HTERT RPE-1 (cell line): ENCODE measurements around the gene HJURP.

Source experiments
- in situ Hi-C: fragments of 300-500 bp; cut with MboI; formaldehyde crosslinking; loops from 4 replicates; pipeline ENCODE4 v1.14.3; 2020; ENCODE audit warnings: low sequenced_read_pairs

The HJURP gene

GRCh38 chr2:233831861-233832260 is 22.5 kb downstream of the HJURP start:
- in situ Hi-C loops = no loop called here

GRCh38 chr2:233831011-233831721 is 23.2 kb downstream of the HJURP start:
- in situ Hi-C loops = no loop called here

GRCh38 chr2:233830111-233830802 is 24.1 kb downstream of the HJURP start:
- in situ Hi-C loops = no loop called here

- in situ Hi-C loops = no loop called here
Measured at GRCh38 chr2:233829193-233830110, 24.9 kb downstream of the HJURP start.

- in situ Hi-C loops = no loop called here
Measured at GRCh38 chr2:233828546-233829192, 25.7 kb downstream of the HJURP start.

- in situ Hi-C loops = no loop called here
Measured at GRCh38 chr2:233824373-233824772, 30.0 kb downstream of the HJURP start.

- in situ Hi-C loops = no loop called here
Measured at GRCh38 chr2:233823731-233824121, 30.6 kb downstream of the HJURP start.

GRCh38 chr2:233822781-233823730 is 31.3 kb downstream of the HJURP start:
- in situ Hi-C loops = no loop called here

- in situ Hi-C loops = no loop called here
Measured at GRCh38 chr2:233822101-233822771, 32.1 kb downstream of the HJURP start.

GRCh38 chr2:233821709-233822100 is 32.6 kb downstream of the HJURP start:
- in situ Hi-C loops = no loop called here

GRCh38 chr2:233821196-233821595 is 33.1 kb downstream of the HJURP start:
- in situ Hi-C loops = no loop called here

- in situ Hi-C loops = no loop called here
Measured at GRCh38 chr2:233820774-233821105, 33.6 kb downstream of the HJURP start.

GRCh38 chr2:233819884-233820773 is 34.2 kb downstream of the HJURP start:
- in situ Hi-C loops = no loop called here

- in situ Hi-C loops = no loop called here
Measured at GRCh38 chr2:233818639-233819621, 35.4 kb downstream of the HJURP start.

- in situ Hi-C loops = no loop called here
Measured at GRCh38 chr2:233817995-233818638, 36.2 kb downstream of the HJURP start.

- in situ Hi-C loops = no loop called here
Measured at GRCh38 chr2:233817361-233817911, 36.9 kb downstream of the HJURP start.
